SH-SY5Y (cell line): Measurements from ENCODE around the gene CCL15.

ENCODE experiments used
- GATA2 ChIP-seq: IDR thresholded peaks from 2 replicates; pipeline ENCODE4 v1.6.1; 2011; ENCODE audit warnings: mild to moderate bottlenecking, low read depth, low read length
- GATA3 ChIP-seq: IDR thresholded peaks from 2 replicates; pipeline ENCODE4 v1.6.1; 2011; ENCODE audit warnings: low read depth, mild to moderate bottlenecking, low read length, moderate library complexity

CCL15 gene

DNA sequence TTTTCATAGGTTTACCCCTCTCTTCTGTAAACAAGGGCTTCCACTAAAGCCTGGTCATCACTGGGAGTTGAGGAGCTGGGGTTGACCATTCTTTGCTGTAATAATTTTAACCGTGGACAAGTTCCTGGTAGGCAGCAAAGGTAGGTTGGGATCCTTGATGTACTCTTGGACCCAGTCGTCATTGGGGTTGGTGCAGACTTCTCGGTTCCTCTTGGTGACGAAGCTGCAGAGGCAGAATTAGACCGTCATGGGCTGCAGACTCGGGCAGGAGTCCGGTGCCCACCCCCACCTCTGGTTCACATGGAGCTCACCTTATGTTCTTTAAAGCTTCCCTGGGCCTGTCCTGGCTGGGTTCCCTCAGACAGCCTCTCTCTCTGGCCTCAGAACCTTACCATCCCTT, 23.8 kb downstream of the CCL15 start:
- no peak for TF ChIP-seq GATA2
- no peak for TF ChIP-seq GATA3

GRCh38 chr17:35973333-35974260, 27.8 kb downstream of the CCL15 start:
- TF ChIP-seq GATA2 (no peak), GATA3 (no peak)

DNA sequence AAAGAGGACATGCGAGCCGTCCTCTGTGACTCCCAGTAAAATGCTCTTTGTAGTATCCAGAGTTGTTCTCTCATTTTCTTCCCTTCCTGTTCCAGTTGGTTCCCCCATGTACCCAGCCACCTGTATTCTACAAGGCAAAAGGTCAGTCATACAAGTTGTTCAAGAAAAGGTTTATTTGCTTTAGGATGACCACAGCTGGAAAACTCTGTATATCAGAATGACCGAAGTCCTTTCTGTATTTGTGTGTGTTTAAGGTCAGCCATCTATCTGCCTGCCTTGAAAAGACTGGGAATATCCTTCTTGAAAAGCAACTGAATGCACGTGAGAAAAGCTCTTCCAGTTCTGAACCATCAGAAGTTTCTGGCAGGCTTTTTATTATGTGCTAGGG, 28.4 kb downstream of the CCL15 start:
- no peak for TF ChIP-seq GATA2

- no peak for TF ChIP-seq GATA3
- no peak for TF ChIP-seq GATA2
Observed at GRCh38 chr17:35972535-35972934, 28.8 kb downstream of the CCL15 start.

DNA sequence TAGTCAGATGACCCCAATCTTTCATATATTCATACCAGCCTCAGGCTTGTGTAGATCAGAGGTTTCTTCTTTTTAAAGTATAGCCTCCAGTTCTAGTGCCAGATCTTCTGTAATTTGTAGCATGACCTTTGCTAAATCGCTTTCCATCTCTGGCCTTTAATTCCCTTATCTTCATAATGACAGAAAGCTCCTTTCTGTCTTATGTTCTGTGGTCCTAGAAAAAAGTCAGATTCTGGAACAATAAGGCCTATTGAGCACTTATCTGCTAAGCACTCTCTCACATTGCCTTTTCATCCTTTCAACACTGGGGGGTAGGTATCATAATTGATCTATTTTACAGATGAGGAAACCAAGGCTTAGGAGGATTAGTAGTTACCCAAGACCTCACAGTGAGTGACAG, 29.3 kb downstream of the CCL15 start:
- no peak for TF ChIP-seq GATA2
- TF ChIP-seq GATA3: no peak

DNA sequence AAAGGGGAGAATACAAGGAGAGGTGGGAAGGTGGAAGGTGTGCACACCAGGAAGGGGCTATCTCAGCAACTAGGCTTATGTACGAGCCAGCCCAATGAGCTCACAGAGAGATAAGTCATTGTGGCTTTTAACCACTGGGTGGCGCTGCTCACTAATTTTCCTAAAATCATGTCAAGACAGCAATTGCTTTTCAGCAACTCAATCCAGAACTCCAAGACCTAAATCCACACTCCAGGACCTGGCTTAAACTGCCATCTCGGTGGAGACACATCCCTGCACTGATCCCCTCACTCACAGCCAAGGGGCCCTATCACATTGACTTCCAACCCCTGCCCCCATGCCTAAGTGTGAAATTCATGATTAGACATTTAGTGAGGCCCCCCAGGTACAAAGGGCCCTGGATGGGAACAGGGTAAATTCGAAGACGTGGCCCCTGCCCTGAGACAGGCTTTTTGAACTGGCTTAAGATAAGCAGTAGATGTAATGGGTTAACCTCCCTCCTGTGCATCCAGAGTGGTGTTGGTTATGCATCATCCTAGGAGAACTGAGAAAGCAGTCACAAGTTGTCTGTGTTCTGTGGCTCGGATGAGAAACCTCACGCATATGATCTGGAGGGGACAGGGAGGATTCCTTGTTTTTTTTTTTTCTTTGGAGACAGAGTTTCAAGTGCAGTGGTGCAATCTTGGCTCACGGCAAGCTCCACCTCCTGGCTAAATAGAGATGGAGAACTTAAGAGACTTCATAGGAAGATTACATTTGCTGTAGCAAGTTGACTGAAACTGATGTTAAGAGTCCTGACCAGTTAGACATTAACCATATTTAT, 31.6 kb downstream of the CCL15 start:
- TF ChIP-seq GATA3 (no peak), GATA2 (no peak)

DNA sequence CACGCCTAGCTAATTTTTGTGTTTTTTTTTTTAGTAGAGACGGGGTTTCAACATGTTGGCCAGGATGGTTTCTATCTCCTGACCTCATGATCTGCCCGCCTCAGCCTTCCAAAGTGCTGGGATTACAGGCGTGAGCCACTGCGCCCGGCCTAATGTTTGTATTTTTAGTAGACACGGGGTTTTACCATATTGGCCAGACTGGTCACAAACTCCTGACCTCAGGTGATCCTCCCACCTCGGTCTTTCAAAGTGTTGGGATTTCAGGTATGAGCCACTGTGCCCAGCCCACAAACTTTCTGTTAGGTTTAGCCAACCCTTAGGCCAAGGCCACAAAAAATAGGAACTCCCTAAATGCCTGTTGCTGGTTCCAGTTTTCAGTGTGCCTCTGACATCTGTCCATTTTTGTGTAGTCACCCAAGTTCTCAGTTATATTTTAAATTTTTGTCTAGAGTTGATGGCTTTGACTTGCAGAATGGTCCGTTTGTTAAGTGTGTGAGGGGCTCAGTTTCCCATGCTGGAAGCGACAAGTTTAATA, 32.8 kb downstream of the CCL15 start:
- TF ChIP-seq GATA2 (no peak), GATA3 (no peak)

- TF ChIP-seq GATA2 (no peak), GATA3 (no peak)
Observed at GRCh38 chr17:35965272-35965671, 36.1 kb downstream of the CCL15 start.

DNA sequence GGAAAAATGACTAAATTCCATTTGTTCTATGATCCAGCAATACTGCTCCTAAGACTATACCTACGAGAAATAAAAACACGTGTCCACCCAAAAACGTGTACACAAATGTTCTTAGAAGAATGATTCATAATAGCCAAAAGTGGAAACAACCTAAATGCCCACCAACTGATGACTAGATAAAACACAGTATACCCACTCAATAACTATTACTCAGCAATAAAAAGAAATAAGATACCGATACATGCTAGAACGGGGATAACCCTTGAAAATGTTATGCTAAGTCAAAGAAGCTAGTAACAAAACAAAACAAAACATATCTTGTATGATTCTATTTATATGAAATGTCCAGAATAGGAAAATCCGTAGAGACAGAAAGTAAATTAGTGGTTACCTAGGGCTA, 37.7 kb downstream of the CCL15 start:
- TF ChIP-seq GATA3 (no peak), GATA2 (no peak)

DNA sequence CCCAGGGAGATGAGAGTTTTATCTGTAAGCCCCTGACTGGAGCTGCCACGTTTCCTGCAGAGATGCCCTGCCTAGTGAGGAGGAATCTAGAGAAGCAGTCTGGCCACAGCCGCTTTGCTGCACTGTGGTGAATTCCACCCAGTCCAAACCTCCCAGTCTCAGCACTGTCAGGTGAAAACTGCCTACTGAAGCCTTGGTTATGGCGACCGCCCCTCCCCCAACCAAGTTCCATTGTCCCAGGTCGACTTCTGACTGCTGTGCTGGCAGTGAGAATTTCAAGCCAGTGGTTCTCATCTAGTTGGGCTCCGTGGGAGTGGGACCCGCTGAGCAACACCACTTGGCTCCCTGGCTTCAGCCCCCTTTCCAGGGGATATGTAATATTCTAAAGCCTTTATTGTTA, 47.6 kb downstream of the CCL15 start:
- no peak for TF ChIP-seq GATA2
- TF ChIP-seq GATA3: no peak

GRCh38 chr17:35949401-35949800, 52.0 kb downstream of the CCL15 start:
- no peak for TF ChIP-seq GATA2
- TF ChIP-seq GATA3: no peak

- no peak for TF ChIP-seq GATA2
- TF ChIP-seq GATA3: no peak
Observed at GRCh38 chr17:35948092-35948491, 53.3 kb downstream of the CCL15 start.
